Measurements from ENCODE around the gene MAGEA6.
"Not testable (repeated sequence)": the region's sequence is repeated elsewhere in the genome, so short reads cannot be mapped to it uniquely, and the experiment has no call there.

The MAGEA6 gene
- total RNA-seq: 0 to 0.24 (median 0) reads per million in 17 experiments

- DNase-seq: not testable (repeated sequence)
These were observed at the start of gene MAGEA6 for GRCh38 chrX:152769549-152770289. MAGEA6 (minus strand) TSS chrX:152769689; CDS start chrX:152767650, 2,039 bp downstream.

GRCh38 chrX:152819266-152819665, 49.8 kb upstream of the MAGEA6 start:
- no peak for DNase-seq

DNA sequence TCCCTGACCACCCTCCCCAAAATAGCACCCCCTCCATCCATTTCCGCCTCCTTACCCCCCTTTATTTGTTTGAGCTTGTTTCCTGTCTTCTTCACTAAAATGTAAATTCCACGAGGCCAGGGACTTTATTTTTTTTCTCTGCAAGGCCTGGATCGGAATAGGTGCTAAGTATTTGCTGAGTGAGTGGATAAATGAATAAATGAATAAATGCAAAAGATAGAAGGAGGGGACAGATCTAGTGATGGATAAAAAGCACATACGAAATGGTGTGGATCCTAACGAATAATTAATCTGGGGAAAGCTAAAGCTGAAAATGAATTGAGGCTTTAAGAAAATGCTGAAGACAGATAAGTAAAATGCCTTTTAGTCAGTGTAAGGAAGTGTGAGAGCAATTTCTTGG, 48.9 kb upstream of the MAGEA6 start:
- DNase-seq: no peak

- peak; percentile 1 to 15 (median 6) for DNase-seq
These were observed 47.7 kb upstream of the MAGEA6 start for GRCh38 chrX:152817078-152817764.

DNA sequence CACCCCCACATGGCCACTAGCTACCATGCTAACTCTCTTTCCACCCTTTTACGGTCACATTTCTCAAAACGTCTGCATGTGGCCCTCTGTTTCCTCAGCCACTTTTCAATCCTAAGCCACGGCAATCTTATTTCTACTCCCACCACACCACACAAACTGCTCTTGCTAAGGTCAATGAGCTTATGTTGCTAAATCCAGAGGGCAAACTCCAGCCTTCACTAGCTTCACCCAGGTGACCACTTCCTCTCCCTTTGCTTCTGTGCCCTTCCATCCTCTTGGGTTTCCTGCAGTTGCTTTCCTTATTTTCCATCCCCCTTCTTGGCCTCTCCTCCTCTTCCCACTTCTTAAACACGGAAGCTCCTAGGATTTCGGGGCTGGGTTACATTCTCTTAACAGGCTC, 44.6 kb upstream of the MAGEA6 start:
- no peak for DNase-seq

DNA sequence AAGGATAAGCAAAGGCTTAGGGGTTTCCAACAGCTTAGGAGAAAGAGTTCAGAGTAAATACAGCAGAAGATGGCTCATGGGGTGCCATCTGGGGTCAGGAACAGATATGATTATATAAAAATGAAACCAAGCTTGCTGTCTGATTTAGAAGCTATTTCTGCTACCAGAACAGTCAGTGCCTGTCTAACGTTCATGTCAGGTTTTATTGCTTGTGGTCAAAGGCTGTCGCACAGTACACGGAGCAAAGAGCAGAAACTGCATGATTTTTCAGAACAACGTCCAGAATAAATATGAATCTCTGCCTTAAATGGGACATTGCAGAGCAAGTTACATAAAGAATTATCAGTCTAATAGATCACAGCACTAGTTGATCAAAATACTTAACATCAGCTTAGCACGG, 43.7 kb upstream of the MAGEA6 start:
- DNase-seq: no peak

GRCh38 chrX:152810403-152810802, 40.9 kb upstream of the MAGEA6 start:
- DNase-seq: no peak

DNA sequence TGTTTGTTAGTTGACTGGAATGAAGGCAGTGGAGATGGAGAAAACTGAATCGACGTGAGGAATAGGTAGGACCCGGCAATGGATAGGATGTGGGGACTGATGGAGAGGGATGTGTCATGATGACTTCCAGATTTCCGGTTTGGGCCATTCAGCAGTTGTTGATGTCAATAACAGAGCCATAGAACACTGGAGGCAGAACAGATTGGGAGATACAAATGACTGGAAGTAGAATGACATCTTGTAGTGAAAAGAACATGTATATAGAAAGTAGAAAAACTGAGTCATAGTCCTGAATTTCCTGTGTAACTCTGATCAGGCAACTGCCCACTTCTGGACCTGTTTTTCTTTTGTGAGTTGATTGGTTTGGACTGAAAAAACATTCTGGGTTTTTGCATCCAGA, 36.5 kb upstream of the MAGEA6 start:
- no peak for DNase-seq

DNA sequence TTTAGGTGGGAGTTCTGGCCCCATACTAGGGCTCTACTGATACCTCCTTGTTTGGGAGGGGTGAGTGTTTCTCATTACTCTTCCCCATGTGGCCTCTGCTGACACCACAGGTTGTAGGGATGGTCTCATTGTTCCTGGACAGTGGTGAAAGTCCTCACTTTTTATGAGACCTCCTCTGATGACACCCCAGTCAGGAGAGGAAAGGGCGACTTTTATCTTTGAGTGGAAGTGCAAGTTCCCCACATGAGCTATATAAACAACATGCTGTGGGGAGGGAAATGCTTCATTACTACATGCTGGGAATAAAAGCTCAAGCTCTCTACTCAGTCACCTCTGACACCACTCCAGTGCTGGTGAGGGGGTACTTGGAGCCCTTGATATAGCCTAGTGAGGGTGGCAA, 29.5 kb upstream of the MAGEA6 start:
- DNase-seq: no peak

- DNase-seq: not testable (repeated sequence)
These were observed 17.6 kb upstream of the MAGEA6 start for GRCh38 chrX:152787062-152787461.

DNA sequence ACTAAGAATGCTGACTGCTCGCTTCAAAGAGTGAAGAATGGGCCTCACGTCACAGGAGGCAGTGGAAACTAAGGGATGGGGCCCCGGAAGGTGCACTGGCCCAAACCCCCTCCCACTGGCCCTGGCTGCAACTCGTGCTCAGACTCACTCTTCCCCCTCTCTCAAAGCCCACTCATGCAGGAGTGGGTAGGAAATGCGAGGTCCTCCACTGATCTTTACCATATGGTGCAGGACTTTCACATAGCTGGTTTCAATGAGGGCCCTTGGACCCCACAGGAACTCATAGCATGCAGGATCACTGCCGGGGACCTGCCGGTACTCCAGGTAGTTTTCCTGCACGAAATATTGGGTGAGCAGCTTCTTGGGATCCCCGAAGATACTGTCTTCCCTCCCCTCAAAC, 2.9 kb downstream of the MAGEA6 start:
- DNase-seq: not testable (repeated sequence)

DNA sequence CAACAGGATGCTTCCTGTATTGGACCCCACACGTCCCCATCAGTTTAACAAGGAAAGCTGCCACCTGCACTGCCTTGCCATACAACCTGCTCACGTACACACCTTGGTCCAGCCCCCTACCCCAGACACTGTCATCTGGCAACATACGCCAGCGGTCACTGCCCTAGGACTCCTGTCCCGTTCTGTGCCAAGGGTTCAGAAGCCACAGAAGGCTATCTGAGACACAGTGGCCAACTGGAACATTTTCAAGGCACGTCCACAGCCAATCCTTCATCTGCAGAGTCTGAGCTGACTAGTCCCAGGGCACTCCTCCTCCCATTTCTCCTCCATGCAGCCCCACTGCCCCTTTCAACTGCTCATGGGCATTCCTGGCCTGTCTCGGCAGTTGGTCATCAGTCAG, 7.9 kb downstream of the MAGEA6 start:
- not testable (repeated sequence) for DNase-seq

- not testable (repeated sequence) for DNase-seq
These were observed 9.9 kb downstream of the MAGEA6 start for GRCh38 chrX:152759544-152759943.

GRCh38 chrX:152758918-152759317, 10.6 kb downstream of the MAGEA6 start, which contains the start of gene CSAG3:
CSAG3 (plus strand) TSS chrX:152759218.
- DNase-seq: not testable (repeated sequence)

- DNase-seq: not testable (repeated sequence)
These were observed 14.6 kb downstream of the MAGEA6 start for GRCh38 chrX:152754871-152755270.

DNA sequence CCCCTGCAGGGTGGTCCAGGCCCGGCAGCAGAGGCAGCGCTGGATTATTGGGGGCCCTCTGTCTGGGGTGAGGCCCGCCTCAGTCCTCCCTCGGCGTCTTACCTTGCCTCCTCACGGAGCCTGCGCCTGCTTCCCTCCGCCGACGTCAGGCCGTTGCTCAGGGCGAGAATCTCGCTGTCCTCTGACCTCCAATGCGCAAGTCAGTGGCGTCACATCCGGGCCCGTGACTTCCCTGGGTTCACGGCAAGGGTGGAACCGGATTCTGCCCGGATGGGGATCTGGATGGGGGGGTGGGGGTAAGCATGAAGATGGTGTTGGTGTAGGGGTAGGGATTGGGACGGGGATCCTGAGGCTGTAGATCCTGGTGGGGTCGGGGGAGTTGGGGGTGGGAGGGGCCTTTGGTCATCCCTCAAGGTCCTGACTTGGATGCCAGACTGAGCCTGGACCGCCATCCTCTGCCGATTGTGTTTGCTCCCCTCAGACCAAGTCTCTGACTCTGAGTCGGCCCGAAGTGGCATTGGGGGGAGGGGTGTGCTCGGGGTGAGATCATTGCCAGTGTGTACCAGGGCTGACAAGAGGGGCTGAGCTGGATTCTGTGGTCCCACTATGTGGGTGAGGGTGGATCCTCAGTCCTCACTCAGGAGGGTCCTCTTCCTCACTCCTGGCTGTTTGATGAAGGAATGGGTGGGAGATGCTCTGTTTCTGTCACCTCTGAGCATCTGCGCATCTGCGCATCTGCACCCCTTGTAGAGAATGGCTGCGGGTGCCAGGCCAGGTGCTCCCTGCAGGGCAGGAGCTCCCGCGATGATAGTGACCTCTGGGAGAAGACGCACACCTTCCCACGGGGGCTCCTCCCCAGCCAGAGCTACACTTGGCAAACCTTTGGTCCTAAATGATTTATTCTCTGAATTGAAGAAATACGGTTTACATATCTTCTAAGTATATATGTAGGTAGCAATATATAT, 15.5 kb downstream of the MAGEA6 start, which contains the start of gene MAGEA2:
Gene MAGEA2, minus strand, starts transcription at position 157 of the 965 bp plus-strand sequence. CDS start 2,479 bp downstream, outside the sequence.
- not testable (repeated sequence) for DNase-seq

- no peak for DNase-seq
These were observed 30.9 kb downstream of the MAGEA6 start for GRCh38 chrX:152738560-152738959.

DNA sequence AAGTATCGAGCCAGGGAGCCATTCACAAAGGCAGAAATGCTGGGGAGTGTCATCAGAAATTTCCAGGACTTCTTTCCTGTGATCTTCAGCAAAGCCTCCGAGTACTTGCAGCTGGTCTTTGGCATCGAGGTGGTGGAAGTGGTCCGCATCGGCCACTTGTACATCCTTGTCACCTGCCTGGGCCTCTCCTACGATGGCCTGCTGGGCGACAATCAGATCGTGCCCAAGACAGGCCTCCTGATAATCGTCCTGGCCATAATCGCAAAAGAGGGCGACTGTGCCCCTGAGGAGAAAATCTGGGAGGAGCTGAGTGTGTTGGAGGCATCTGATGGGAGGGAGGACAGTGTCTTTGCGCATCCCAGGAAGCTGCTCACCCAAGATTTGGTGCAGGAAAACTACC, 33.0 kb downstream of the MAGEA6 start:
- DNase-seq: not testable (repeated sequence)

GRCh38 chrX:152735860-152736511, 33.5 kb downstream of the MAGEA6 start:
- DNase-seq: no peak

GRCh38 chrX:152735101-152735500, 34.4 kb downstream of the MAGEA6 start:
- no peak for DNase-seq

DNA sequence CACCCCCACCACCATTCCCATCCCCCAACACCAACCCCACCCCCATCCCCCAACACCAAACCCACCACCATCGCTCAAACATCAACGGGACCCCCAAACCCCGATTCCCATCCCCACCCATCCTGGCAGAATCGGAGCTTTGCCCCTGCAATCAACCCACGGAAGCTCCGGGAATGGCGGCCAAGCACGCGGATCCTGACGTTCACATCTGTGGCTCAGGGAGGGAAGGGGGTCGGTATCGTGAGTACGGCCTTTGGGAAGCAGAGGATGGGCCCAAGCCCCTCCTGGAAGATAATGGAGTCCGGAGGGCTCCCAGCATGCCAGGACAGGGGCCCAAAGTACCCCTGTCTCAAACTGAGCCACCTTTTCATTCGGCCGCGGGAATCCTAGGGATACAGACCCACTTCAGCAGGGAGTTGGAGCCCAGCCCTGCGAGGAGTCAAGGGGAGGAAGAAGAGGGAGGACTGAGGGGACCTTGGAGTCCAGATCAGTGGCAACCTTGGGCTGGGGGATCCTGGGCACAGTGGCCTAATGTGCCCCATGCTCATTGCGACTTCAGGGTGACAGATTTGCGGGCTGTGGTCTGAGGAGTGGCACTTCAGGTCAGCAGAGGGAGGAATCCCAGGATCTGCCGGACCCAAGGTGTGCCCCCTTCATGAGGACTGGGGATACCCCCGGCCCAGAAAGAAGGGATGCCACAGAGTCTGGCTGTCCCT, 35.2 kb downstream of the MAGEA6 start:
- not testable (repeated sequence) for DNase-seq

Data from suppressor macrophage (primary cell).